Stimulated activated CD4-positive, alpha-beta T cell treated with anti-CD3 and anti-CD28 coated beads, Interleukin-2, amount 100 ng/mL, for 4 hours (primary cell): Measurements from ENCODE around the gene GH1.
A peak's percentile ranks its signal among the peaks of the same experiment; 100 is the strongest.

ENCODE experiments used
- DNase-seq: peaks from one replicate; pipeline ENCODE4 v3.0.0-alpha.2; 2020; ENCODE audit warnings: low read depth

Gene GH1

DNA sequence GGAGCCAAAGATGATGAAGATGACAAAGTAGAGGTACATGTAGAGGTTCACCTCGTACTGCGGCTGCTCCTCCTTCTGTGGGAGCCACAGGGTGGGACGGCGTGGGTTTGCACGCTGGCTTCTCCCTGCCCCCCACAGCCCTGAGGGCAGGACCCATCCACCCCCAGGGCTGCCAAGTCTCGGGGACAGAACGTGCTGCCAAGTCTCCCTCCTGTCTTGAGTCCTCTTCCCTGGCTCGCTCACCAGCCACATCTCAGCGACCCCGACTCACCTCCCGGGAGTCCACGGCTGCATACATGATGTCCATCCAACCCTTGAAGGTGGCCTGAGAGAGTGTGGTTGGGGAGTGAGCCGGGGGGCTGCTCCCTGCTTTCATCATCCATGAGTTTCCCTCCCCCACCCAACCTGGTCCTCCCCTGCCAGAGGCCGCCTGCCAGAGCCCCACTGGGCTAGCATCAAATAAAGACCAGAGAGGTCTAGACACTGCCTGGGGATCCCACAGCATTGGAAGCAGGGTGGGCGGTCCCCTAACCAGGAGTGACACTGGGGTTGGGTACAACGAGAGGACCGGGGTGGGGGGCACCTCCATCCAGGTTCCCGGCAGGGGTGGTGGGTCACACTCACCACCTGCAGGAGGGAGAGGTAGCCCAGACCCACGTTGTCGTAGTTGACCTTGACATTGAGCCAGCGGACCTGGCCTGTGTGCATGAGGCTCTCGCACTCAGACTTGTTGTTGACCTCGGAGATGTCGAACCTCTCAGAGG lies 26.3 kb upstream of the GH1 start:
- DNase-seq, result no peak

DNA sequence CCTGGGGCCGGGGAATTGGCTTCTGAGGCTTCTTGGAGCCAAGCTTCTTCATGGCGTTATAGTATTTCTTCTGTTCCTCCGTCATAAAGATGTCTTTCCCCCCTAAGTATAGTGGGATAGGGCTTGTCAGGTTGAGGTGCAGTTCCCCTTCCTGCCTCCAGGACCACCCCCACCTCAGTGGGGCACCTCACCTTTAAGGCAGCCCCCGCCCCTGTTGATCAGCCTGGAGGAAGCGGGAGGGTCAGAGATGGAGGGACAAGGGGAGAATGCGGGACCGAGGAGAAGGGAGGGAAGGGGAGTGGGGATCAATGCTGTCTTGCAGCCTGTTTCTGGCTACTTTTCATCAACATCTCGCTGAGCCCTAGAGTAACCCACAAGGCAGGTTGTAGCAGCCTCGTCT lies 25.1 kb upstream of the GH1 start:
- no peak for DNase-seq

DNA sequence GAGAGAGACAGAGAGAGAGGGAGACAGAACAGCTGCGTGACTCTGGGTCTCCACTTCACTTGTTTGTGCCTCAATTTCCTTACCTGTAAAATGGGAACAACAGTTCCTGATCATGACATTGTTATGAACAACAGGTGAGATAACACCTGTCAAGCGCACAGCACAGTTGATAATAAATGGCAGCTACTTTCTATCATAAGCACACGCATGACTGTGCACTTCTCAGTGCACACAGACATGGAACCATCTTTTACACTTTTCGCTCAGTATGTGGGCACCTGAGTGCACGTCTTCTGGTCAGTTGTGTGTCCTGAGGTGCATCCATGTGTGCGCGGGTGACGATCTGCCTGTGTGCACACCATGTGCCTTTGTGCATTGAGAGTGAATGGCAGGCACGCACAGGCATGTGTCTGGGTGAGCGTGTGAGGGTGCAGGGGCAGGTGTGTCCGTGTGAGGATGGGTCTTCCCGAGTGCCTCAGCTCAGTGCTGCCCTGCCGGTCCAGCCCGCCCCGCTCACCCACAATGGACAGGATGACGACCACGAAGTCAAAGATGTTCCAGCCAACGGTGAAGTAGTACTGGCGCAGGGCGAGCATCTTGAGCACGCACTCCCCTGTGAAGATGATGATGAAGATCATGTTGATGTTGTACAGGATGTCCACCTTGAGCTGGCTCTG lies 23.8 kb upstream of the GH1 start:
- DNase-seq, result no peak

DNA sequence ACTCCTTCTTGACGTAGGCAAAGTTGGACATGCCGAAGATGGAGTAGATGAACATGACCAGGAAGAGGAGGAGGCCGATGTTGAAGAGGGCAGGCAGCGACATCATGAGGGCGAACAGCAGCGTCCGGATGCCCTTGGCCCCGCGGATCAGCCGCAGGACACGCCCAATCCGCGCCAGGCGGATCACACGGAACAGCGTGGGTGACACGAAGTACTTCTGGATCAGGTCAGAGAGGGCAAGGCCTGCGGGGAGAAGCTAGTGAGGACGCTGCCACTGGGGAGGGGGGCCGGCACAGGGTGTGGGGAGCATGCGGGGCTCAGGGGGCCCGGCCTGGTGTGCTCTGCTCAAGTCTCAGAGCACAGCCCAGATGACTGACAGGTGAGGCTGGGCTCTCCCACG lies 23.1 kb upstream of the GH1 start:
- no peak for DNase-seq

DNA sequence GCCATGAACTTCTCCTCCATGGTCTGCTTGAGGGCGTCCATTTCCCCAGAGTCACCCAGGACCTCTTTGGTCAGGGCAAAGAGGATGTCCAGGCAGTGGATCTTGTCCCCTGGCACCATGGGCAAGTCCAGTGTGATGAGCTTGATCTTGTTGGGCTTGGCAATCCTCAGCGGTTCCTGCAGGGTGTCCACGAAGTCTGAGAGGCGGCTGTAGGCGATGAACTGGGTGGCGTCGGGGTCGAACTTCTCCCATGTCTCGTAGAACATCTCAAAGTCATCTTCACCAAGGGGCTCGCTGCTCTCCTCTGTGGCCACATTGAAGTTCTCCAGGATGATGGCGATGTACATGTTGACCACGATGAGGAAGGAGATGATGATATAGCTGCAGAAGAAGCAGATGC lies 22.5 kb upstream of the GH1 start:
- no peak for DNase-seq

DNA sequence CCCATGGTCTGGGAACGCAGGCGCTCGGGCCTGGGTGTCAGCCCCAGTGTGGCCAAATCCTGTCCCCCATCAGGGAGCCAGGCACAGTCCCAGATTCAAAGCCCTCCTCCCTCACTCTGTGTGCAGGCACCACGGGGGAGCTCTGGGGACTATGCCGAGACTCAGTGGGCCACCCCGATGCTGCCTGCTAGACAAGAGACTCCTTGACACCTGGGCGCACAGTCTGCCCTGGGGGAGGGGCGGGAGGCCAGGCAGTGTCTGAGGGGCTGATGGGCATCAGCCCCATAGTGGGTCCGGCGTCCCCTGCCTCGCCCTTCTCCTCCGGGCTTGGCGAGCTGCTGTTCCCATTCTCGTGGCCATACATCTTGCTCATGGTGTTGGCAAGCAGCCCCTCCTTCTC lies 21.9 kb upstream of the GH1 start:
- DNase-seq, result no peak

DNA sequence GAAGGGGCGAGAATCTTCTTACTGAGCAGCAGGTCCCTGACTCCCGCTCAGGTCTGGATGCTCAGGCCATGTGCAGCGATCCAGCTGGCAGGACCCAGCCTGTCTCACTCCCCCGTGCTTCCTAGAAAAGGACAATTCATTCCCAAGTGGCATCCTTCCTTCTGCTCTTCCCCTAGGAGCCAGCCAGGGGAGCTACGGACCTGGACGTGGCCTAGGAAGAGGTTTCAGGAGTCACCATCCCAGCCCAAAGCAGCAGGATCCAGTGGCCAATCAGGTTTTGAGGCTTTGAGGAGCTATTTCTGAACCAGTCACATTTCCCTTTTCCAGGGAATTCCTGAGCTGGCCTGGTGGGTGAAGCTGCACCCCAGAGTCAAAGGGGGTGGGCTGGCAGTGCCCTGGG lies 21.2 kb upstream of the GH1 start:
- no peak for DNase-seq

DNA sequence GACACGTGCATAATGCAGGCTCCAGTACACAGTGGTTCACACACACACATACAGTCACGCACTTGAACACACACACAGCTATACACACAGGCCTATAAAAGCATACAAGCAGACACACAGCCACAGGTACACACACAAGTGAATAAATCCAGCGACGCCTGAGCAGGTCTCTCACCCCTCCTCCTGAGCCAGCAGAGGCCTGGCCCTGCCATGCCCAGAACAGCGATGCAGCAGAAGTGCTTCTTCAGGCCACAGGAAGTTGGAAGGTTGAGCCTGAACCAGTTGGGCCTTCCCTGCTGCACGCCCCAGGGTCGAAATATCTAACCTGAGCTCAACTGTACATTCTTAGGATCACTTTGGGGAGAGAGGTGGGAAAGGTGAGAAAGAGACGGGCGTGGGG lies 20.8 kb upstream of the GH1 start:
- no peak for DNase-seq

DNA sequence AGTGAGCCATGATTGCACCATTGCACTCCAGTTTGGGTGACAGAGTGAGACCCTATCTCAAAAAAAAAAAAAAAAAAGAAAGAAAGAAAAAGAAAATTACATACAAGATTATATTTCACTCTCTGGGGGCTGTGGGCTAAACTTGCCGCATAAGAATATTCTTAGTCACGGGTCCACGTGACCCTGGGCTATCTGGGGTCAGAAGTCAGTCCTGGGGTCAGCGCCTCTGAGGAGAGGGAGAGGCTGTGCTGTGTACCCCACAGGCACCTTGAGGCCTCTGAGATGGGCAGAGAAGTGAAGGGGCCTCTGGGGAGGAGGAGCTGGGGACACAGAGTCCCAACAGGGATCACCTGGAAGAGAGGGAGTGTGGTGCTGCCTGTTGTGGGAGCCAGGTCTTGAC lies 19.3 kb upstream of the GH1 start:
- DNase-seq, result no peak

DNA sequence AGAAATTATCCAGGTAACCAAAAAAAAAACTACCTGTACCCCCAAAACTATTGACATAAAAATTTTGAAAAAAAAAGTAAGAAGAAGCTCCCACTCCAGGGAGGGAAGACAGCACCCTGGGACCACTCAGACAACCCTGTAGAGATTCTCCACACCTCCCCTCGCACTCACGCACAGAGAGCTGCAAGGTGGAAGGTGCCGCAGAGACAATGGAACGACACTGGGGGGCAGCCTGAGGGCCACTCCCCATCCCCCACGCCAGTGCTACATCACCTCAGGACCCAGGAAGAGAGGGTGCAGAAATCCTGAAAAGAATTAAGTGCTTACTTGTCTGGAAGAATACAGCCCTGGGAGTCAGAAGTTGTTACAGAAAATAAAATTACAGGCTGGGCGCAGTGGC lies 18.7 kb upstream of the GH1 start:
- no peak for DNase-seq

DNA sequence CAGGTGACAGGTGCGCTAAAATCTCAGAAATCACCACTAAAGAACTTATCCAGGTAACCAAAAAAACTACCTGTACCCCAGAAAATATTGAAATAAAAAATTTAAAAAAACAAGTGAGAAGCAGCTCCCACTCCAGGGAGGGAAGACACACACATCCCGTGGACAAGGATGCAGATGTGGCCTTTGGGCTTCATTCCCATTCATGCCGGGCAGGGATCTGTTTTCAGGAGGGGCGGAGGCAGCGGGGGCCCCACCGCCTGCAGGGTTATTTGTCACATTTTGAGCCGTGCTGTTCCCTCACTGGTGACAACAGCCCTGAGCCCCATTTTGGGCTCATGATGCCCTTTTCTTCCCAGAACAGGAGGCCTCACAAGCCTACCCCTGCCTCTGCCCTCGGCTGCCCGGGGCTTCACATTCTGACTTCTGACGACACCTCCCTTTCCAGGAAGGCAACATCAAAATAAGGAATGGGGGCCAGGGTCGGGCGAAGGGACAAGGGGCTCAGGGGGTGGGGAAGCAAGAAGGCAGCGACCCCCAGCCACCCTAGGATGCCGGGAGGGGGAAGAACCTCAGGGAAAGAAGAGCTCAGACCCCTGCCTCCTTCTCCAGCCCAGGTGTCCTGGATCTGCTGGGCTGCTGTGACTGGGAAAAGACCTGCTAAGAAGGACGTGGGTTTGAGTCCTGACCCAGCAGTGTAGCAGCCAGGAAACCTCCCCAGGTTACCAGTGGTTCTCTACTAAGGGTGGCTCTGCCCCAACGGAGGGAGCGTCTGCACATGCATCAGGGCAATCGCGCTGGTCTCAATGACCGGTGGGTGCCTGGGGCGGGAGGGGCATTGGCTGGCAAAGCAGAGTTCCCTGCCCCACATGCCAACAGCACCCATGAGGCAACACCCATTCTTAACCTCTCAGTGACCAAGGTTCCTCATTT lies 15.8 kb upstream of the GH1 start:
- no peak for DNase-seq

DNA sequence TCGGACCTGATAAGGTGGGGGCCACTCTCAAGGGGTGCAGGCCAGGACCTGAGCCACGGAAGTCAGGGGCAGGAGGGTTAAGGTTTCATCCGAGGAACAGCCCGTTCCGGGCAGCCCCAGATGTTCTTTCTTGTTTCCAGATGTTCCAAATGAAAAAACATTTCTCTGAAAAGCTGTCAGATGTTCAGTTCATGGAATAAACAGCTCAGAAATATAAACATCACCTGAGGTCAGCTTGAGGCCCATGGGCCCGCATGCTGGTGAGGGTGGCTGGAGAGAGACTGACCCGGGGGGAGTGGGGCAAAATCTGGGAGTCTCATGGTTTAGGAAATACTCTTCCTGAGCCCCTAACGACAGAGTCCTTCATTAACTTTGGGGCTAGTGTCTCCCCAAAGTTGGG lies 15.0 kb upstream of the GH1 start:
- no peak for DNase-seq

DNA sequence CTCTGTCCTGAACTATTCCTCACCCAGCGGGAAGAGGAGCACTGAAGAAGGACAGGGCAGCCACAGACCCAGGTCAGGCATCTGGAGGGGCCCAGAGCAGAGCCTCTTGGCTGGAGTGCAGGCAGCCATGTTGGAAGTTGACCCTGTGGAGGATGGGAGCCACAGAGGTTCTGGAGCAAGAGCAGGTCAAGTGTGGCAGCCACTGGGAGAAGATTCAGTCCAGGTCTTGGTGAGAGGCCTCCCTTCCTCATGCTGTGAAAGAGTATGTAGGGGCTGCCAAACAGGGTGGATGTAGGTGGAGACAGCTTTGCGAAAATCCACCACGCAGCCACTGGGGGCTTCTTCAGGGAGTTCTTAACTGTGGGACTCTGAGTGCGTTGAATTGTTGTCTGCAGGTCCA lies 14.1 kb upstream of the GH1 start:
- DNase-seq, result no peak

DNA sequence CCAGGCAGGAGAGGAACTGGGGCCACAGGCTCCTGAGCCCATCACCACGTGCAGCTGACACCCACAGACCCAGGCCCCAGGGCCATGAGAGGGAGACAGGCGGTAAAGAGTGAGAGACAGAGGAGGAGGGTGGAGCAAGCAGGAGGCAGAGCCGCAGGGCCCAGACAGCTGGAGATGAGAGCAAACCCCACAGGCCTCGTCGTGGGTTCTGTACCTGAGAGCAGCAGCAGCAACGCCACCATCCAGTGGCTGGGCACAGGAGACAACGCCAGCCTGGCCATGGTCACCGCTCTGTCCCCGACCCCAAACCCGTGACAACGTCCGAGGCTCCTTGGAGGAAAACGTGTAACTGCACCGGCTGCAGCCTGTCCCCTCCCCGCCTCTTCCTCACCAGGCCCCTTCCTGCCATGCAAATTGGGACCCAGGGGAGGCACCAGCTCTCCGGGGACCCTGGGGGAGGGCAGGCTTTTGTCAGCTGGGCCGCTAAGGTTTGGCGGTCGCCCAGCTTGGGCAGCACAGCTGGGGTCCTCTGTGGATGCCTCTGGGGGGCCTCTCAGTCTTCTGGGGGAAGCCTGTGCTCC lies 13.4 kb upstream of the GH1 start, which contains the start of gene CD79B:
Gene CD79B (minus strand): TSS at position 351 of the 581 bp plus-strand sequence. CDS start 70 bp downstream, at position 281.
- DNase-seq, result no peak

DNA sequence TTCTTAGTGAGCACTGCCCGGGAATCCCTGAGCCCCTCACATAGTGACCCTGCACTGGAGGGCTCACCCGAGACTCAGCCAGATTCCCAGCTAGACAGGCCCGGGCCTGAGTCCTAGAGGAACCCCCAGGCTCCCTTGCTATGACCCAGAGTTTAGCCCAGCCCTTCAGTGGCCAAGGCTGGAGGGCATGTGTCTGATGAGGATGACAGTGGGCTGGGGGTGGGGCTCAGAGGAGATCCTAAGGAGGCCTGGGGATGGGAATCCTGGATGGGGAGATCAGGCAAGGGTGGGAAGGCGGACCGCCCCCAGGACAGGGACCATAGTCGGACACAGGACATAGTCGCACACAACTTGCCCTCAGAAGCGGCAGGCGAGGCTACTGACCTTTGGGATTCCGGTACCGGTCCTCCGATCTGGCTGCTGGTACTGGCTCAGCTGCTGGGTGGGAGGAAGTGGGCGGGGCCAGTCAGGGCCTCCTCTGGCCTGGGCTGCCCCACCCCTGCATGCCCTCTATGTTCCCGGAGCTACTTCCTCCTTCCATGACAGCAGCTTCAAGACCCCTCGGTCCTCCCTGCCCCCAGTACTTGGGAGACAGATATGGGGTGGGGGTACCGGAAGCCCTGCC lies 12.4 kb upstream of the GH1 start:
- peak; percentile 29 for DNase-seq

DNA sequence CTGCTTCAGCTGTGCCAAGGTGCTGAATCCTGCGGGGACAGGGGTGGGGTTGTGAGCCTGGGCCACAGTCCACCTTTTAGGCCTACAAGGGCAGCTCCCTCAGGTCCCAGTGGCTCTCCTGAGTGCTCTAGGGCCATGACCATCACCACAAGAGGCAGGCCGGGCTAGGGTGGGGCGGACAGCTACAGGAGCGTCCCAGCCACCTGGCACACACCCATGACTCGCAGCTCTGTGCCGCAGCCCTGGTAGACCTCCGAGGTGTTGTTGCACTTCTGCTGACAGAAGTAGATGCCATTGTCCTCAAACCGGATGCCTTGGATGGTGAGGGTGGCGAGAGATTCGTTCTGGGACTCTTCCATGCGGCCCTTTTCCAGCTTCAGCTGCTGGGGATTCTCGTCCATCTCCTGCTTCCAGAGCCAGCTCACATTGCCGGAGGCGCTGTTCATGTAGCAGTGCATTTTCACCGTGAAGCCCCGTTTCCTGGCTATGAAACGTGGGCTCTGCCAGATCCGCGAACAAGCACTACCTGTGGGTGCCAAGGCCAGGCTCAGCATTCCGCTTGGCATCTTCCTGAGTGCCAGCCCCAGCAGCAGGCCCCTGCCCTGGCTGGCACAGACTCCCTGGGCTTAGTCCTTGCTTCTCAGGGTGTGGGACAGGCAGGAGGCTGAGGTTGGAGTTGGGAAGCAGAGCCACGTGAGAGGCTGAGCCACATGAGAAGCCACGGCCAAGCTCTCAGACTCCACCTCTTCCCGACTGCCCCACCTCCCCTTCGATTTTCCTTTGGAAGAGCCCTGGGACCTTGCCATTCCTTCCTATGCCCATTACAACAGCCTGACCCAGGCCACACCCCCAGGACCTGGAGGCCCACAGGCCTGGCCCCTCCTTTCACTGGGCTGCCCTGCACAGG lies 11.5 kb upstream of the GH1 start:
- no peak for DNase-seq

DNA sequence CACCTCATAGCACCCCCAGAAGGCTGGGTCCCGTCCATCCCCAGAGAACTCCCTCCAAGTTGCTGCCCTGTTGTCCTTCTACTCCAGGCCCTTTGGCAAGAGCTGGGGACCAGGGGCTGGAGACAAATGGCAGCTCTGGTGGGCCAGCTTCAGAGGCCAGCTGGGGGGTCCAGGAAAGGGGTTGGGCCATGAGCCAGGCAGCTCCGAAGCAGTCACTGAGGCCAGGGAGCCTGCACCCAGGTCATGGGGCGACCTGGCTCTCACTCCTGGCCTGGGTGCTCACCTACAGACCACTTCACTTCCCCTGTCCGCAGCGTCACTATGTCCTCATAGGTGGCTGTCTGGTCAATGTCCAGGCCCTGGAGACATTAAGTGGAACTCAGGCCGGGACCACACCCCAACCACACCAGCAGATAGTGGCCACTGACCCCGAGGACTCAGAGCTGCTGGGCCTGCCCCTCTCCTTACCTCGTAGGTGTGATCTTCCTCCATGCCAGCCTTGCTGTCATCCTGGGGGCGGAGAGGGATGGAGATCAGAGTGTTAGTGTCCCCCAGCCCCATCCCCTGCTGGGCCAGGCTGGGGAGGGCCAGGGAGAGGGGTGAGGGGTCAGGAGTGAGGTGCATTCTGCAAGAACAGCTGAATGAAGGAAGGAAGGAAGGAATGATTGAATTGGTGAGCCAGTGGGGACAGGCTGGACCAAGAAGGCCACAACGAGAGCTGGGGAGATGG lies 10.5 kb upstream of the GH1 start:
- no peak for DNase-seq

DNA sequence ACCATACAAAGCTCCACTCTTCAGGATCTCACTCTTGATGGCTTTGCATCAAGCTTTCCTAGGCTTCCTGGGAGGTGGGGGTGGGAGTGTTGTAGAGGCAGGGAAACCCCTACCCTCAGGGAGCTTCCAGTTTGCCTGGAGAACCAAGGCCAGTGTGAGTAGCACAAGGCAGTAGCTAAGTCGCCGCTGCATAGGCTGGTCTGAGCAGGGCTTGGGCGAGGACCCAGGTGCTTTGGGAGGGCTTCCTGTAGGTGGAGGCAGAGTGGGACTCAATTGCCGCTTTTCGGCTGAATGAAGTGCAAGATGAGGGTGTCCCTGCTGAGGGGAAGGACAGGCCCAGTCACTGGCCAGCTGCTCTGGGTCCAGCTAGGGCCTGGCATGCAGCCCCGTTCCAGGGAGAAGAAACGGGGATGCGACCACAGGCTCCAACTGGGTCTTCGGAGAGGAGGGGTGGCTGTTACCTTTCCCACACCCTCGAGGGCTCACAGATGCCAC lies 9.6 kb upstream of the GH1 start:
- no peak for DNase-seq

DNA sequence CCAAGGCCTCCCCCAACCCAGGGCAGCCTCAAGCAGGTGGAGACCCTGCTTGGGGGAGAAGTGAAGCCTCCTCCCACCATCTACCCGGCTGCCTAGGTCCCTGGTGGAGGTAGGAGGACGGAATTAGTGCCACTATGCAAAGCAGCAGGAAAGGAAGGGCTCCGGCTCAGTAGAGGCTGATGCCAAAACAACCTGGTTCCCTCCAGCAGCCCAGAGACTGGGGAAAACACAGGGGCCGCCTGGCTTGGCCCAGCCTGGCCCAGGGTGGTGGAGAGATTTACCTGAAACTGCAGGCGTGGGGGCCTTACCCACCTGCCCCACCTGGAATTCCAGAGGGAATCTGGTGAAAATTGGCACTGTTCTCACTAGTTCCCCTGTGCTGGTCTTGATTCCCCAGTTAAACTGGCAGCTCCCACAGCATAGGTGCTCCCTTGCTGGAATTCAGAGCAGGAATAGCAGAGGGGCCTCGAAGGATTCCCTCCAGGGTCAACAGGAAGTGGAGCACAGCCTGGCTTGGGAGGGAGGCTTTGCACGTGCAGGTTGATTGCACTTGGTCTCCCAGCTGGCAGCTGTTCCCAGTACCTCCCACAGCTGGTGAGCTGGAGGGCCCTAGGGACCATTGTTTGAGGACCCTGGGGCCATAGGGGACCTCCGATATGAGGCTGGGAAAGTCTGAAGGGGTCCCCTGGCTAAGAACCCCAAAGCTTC lies 9.0 kb upstream of the GH1 start:
- no peak for DNase-seq
